CD4-positive, alpha-beta T cell treated with Interleukin-15 for 1 hour (primary cell): ENCODE results near the gene SH3RF3.
"Not testable (repeated sequence)": the region's sequence is repeated elsewhere in the genome, so short reads cannot be mapped to it uniquely, and the experiment has no call there.

Experiments
- DNase-seq: peaks from one replicate; pipeline ENCODE4 v3.0.0-alpha.2; 2020

Gene SH3RF3

GRCh38 chr2:109532728-109533076, 403.7 kb downstream of the SH3RF3 start:
- no peak for DNase-seq

- no peak for DNase-seq
Observed at GRCh38 chr2:109533823-109534222, 404.8 kb downstream of the SH3RF3 start.

- DNase-seq, result no peak
Observed at GRCh38 chr2:109535217-109535946, 406.4 kb downstream of the SH3RF3 start.

- DNase-seq, result not testable (repeated sequence)
Observed at GRCh38 chr2:109536556-109536955, 407.6 kb downstream of the SH3RF3 start.

- no peak for DNase-seq
Observed at GRCh38 chr2:109537565-109538222, 408.7 kb downstream of the SH3RF3 start.

- no peak for DNase-seq
Observed at GRCh38 chr2:109538546-109538945, 409.5 kb downstream of the SH3RF3 start.

- no peak for DNase-seq
Observed at GRCh38 chr2:109542384-109542783, 413.4 kb downstream of the SH3RF3 start.

- DNase-seq, result peak; percentile 53
Observed at GRCh38 chr2:109545828-109546713, 417.1 kb downstream of the SH3RF3 start.

- DNase-seq, result no peak
Observed at GRCh38 chr2:109547280-109547679, 418.3 kb downstream of the SH3RF3 start.

- DNase-seq, result no peak
Observed at GRCh38 chr2:109549016-109549590, 420.1 kb downstream of the SH3RF3 start.
